ENCODE measurements around the gene COPG2. TPM values are rescaled to one million over a fixed set of nuclear protein-coding genes. Genes with fewer than 3 reads are reported as not detected.

The COPG2 gene
- total RNA-seq, 1 experiment from 2014 or later = 50.9 TPM

- ChIA-PET CTCF (no interaction called here), POLR2A (no interaction called here)
- Mint-ChIP-seq H3K27ac (no peak overlapping the region), H3K4me3 (no peak overlapping the region), H3K4me1 (no peaks in the 10 kb centered on the region), H3K27me3 (ENCODE audit: low read depth) (no peaks in the 10 kb centered on the region), H3K36me3 (no peaks in the 10 kb centered on the region), H3K9me3 (peaks cover 3% of the 10 kb centered on the region; the same call in 1 of the 2 replicates)
- DNase-seq (ENCODE audit: low spot score) (no peak), ATAC-seq (no peak)
- TF ChIP-seq MAX (CRISPR knock-in tag; IDR thresholded peaks at IDR 0.05) (no peak), GRHL2 (CRISPR knock-in tag; IDR thresholded peaks at IDR 0.05; ENCODE audit: insufficient replicate concordance, severe bottlenecking) (no peak), ZNF423 (CRISPR knock-in tag; IDR thresholded peaks at IDR 0.05) (no peak), GTF2I (CRISPR knock-in tag; conservative IDR thresholded peaks at IDR 0.05) (no peak), ZNF532 (CRISPR knock-in tag; IDR thresholded peaks at IDR 0.05; ENCODE audit: borderline replicate concordance) (no peak), RELA (CRISPR knock-in tag; IDR thresholded peaks at IDR 0.05; ENCODE audit: borderline replicate concordance) (no peak), ELF4 (CRISPR knock-in tag; IDR thresholded peaks at IDR 0.05; ENCODE audit: low read depth) (no peak), CREM (CRISPR knock-in tag; IDR thresholded peaks at IDR 0.05) (no peak), E2F4 (CRISPR knock-in tag; IDR thresholded peaks at IDR 0.05; ENCODE audit: borderline replicate concordance, low read depth) (no peak), ZSCAN18 (CRISPR knock-in tag; IDR thresholded peaks at IDR 0.05) (no peak), ZBTB43 (CRISPR knock-in tag; IDR thresholded peaks at IDR 0.05) (no peak)
Observed at GRCh38 chr7:130700760-130701159, 32.2 kb upstream of the COPG2 start.

GRCh38 chr7:130699686-130700085 lies 31.1 kb upstream of the COPG2 start:
- Mint-ChIP-seq H3K9me3 (peaks cover 2% of the 10 kb centered on the region; the same call in 1 of the 2 replicates), H3K36me3 (no peaks in the 10 kb centered on the region), H3K27ac (no peak overlapping the region), H3K27me3 (ENCODE audit: low read depth) (no peaks in the 10 kb centered on the region), H3K4me1 (no peaks in the 10 kb centered on the region), H3K4me3 (no peak overlapping the region)
- DNase-seq (ENCODE audit: low spot score) = no peak
- ATAC-seq = no peak
- no peak for TF ChIP-seq SMAD4 (CRISPR knock-in tag; IDR thresholded peaks at IDR 0.05)
- no peak for TF ChIP-seq GTF2I (CRISPR knock-in tag; conservative IDR thresholded peaks at IDR 0.05)
- no peak for TF ChIP-seq FOXK1 (CRISPR knock-in tag; IDR thresholded peaks at IDR 0.05)
- TF ChIP-seq JUN (CRISPR knock-in tag; IDR thresholded peaks at IDR 0.05) = no peak
- no peak for TF ChIP-seq RORB (CRISPR knock-in tag; IDR thresholded peaks at IDR 0.05)
- no peak for TF ChIP-seq ZBTB21 (CRISPR knock-in tag; IDR thresholded peaks at IDR 0.05; ENCODE audit: borderline replicate concordance)
- TF ChIP-seq CBFB (CRISPR knock-in tag; IDR thresholded peaks at IDR 0.05; ENCODE audit: low read depth) = no peak
- ChIA-PET CTCF (no interaction called here), POLR2A (no interaction called here)
